GM21576 (cell line): ENCODE measurements around the gene MGRN1.

ENCODE experiments used
- ATAC-seq: cut with Tn5 transposase; IDR thresholded peaks from one replicate; pipeline ENCODE4 v1.9.1; 2021; ENCODE audit warnings: mild to moderate bottlenecking, moderate library complexity; ENCODE audit not compliant: unreplicated experiment

Gene MGRN1

DNA sequence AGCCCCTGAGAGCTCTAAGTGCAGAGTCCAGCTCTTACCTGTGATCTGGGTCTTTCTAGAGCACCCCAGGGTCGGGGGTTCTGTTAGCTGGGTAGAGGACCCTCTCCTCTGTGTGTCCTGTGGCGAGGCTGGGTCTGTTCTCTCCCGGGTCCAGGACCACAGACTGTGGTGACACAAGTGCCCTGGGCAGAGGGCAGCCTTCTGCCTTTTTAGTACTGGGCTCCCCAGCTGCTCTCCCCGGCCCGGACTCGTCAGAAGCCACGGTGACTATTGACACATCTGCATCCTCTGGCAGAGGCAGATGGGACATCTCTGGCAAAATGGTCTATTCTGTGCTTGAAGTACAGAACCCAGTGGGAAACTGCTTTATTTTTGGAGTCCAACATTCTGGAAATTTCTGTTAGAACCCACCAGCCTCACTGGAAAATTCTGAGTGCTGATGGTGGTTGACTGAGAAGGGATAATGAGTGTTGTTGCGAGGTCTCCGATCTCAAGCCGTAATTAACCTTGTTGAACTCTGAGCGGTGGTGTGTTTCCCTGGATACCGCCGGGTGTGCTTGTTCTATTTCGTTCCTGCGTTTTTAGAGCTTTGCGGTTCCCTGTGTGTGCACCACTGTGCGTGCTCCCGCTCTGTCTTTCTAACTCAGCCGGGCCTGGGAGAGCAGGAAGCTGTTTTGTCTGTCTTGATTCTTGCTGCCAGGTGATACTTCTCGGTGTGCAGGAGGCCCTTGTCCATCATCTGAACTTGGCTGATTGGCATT, 42.8 kb downstream of the MGRN1 start:
- ATAC-seq = no peak

DNA sequence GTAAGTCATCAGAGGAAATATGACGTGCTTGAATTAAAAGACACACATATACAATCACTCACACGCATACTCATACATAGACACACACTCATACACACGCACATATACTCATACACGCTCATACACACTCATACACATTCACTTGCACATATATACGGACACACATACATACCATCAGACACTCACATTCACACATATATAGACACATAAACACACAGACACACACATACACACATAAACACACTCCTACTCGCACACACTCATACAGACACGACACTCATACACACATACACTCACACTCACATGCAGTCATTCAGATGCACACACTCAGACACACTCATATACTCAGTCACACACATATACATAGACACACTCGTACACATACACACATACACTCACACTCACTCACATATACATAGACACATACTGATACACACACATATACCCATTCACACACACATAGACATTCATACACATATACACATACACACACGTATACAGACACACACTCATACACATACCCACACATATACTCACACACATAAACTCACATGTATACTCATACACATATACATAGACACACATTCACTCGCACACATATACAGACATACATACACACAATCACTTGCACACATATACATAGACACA, 43.8 kb downstream of the MGRN1 start:
- no peak for ATAC-seq

DNA sequence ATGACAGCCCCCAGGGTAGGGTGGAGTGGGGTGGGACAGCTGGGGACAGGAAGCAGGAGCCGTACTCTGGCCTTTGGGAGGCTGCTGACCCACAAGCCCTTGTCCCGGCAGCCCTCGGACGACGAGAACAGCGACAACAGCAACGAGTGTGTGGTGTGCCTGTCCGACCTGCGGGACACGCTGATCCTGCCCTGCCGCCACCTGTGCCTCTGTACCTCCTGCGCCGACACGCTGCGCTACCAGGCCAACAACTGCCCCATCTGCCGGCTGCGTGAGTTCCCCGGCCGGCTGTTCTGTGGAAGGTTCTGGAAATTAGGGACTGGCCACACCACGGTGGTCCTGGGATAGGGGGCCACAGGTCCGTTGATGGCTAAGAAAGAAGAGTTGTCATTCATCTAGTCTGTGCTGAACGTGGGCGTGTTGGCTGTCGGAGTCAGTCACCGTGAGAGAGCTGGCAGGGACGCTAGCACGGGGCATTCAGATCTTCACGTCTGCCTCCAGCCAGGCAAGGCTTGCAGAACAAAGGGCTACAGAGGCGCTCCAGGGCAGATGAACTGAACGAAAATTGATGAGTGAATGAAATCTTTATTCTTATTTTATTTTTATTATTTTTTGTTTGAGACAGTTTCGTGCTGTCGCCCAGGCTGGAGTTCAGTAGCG, 48.9 kb downstream of the MGRN1 start:
- no peak for ATAC-seq

DNA sequence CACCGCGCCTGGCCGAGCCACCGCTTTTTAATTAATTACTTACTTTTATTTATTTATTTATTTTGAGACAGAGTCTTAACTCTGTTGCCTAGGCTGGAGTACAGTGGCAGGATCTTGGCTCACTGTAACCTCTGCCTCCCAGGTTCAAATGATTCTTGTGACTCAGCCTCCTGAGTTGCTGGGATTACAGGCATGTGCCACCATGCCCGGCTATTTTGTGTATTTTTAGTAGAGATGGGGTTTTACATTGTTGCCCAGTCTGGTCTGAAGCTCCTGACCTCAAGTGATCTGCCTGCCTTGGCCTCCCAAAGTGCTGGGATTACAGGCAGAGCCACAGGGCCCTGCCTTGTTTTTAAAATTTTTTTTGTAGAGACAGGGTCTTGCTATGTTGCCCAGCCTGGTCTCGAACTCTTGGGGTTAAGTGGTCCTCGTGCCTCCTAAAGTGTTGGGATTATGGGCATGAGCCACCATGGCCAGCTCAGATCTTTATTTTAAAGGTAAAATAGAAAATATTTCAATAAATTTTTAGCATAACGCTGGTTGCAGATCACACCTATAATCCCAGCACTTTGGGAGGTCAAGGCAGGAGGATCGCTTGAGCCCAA, 50.4 kb downstream of the MGRN1 start:
- no peak for ATAC-seq

DNA sequence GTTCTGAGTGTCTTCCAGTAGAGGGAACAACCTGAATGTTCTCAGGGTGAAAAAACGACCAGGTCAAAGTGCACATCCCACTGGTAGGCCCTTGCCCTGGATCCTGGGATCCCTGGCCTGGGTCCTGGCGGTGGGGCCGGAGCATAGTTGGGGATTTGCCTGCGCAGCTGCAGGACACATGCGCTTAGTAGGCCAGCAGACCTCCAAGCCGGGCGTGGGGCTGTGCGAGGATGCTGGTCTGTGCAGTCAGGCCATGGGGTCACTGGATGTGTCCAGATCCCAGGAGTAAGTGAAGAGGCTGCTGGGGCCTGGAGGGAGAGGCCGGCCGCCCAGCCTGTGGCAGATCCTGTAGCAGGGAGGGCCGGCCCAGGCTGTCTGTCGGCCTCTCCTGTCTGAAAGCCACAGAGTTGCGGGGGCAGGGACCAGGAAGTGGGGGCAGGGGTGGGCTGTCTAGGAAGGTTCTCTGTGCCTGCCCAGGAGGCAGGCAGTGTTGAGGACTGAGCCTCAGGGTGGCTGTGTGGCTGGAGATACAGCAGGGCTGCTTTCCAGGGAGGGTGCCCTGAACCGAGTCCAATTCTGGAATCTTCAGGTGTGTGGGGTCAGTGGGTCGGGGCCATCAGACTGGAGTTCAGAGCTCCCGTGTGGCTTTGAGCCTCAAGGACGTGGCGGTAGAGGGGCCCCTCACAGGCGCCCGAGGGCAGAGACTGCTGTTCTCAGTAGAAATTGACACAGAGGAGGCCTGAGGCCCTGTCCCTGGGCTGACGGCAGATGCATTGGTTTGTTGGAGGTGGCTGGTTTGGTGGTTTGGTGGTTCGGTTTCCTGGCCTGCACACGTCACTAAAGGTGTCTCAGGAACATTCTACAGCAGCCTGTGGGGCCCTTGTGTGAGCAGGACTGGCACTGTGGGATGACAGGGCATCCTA, 51.5 kb downstream of the MGRN1 start:
- ATAC-seq = no peak

DNA sequence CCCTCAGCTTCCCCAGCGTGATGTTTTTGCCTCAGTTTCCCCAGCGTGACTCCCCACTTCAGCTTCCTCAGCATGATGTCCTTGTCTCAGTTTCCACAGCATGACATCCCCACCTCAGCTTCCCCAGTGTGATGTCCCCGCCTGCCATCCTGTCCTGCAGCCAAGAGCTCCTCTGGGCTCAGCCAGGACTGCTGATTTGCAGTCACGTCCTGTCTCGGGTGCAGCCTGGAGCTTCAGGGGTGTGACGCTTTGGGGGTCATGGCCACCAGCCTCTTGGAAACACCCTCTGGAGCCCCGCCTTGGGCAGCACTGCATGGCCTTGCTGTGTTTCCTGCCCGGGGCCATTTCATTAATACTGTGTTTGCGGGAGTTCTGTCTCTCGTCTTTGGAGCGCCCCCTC, 52.2 kb downstream of the MGRN1 start:
- ATAC-seq = no peak

DNA sequence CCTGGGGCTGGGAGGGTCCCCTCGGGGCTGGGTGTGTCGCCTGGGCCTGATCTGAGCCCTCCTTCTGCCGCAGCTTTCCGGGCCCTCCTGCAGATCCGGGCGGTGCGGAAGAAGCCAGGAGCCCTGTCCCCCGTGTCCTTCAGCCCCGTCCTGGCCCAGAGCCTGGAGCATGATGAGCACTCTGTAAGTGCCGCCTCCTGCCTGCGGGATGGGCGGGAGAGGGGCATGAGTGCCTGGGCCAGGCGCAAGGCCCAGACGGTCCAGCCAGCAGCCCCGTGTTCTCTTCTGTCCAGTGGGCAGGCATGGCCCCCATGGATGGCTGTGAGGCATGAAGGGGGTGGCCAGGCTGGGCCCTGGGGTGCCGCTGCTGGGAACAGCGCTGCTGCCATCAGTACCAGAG, 52.8 kb downstream of the MGRN1 start:
- ATAC-seq = no peak

DNA sequence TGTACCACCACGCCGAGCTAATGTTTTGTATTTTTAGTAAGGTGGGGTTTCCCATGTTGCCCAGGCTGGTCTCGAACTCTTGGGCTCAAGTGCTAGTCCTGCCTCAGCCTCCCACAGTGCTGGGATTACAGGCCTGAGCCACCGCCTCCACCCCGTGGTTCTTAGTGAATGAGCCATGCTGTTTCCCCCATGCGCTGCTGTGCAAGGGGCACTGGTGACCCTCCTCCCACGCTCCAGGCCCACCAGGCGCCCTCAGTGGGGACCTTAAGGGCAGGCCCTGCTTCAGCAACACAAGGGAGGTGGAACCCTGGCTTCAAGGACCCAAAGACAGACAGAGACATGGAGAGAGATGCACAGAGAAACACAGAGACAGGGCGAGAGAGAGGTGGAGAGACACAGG, 53.4 kb downstream of the MGRN1 start:
- ATAC-seq = no peak

DNA sequence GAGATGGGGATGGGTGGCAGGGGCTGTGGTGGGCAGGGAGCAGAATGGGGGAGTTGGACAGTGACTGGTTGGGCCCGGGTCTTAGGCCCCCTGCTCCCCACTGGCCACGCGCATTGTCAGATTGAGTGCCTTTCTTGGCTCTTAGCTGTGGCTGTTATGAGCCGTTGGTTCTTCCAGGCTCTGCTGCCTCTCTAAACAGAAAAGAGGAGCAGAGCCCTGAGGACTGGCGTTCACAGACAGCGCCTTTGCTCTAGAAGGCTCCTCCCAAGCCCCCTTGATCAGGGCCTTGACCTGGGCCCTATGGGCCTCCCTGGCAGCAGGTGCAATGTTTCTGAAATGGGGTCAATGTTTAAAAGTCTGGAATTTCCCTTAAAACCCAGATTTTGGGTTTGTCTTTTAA, 54.0 kb downstream of the MGRN1 start:
- no peak for ATAC-seq

DNA sequence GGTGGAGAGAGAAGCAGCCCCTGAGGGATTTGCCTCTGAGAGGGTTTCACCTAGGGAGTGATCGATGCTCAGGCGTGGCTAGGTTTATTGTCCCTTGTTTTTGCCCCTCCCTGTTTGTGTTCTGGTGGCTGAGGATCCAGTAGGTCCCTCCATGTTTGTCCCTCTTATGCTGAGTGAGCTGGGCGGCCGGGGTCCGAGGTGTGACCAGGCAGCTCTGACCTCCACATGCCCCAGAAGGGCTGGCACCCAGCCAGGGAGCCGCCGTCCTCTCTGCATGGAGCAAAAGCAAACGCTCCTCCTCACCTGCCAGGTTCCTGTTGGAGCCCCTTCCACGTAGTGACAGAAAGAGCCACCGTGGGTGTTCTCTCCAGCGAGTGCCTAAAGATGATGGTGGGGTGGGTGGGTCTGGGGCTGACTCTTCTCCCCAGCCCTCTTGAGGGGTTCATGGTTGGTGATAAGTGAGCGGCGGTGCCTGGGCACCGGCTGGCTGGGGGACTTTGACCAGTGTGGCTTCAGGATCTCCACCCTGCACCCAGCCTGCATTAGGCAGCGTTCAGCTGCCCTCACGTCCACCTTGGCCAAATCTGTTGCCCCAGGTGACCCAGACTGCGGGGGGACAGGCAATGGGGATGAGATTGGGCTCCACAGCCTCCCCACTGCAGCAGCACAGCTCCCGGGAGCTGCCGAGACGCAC, 54.7 kb downstream of the MGRN1 start:
- ATAC-seq = no peak

DNA sequence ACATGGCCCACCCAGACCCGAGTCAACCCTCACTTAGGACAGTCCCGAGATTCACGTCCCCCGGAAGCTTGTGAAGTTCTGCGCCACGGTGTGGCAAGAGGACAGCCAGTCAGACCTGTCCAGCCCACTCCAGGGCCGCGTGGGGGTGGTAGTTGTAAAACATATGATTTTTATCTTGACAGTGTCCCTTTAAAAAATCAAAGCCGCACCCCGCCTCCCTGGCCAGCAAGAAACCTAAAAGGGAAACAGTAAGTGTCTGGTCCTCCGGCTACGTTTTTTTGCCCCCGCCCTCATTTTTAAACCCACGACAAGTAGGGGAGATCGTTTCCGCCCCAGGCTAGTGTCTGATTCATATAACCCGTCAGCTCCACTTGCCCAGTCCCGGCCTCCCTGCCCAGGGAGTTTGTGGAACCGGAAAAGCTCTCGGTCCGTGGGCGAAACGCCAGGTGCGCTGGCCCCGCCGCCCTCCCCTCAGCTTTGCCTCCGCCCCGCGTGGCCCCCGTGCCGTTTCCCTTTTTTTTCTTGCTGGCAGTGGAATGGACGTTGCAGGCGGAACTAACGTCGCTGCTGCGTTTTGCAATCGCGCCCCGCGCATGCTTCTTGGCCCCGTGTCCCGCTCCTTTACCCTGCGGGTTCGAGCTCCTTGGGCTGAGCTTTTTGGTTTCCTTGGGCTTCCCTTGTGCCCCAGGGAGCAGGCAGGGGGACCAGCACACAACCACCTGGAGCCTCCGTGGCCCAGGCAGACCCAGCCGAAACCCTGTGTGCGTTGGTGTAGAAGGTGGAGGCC, 55.4 kb downstream of the MGRN1 start:
- no peak for ATAC-seq

DNA sequence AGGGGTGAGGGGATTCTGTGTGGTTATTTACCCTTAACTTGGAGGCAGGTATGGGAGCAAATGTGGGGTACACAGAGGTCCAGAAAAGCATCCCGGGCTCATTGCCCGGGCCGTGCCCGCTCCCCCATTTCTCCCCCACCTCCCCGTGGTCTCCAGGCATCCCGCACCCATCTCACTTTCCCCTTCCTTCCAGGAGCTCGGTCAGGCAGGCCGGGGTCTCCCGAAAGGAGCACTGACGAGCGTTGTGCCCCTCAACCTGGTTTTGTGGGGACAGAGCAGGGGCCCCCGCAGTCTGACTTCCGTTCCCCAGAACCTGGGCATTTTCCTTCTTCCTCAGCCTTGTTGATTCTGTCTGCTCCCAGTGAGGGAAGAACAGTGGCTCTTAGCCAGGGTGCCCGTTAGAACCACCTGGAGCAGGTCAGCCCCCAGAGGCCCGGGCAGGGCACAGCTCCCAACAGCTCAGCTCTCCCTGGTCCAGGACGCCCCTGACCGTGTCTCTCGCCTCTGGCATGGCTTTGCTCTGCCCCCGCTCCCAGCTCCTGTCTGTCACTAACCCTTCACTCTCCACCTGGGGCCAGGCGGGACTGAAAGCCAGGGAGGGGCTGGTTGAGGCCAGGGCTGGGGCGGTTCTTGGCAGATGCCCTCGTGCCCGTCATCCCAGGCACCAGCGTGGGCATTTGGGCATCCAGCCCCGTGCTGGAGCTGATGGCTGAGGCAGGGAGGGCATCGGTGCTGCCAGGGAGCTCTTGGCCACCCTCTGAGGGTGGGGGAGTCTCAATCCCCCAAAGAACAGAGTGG, 56.2 kb downstream of the MGRN1 start:
- no peak for ATAC-seq

DNA sequence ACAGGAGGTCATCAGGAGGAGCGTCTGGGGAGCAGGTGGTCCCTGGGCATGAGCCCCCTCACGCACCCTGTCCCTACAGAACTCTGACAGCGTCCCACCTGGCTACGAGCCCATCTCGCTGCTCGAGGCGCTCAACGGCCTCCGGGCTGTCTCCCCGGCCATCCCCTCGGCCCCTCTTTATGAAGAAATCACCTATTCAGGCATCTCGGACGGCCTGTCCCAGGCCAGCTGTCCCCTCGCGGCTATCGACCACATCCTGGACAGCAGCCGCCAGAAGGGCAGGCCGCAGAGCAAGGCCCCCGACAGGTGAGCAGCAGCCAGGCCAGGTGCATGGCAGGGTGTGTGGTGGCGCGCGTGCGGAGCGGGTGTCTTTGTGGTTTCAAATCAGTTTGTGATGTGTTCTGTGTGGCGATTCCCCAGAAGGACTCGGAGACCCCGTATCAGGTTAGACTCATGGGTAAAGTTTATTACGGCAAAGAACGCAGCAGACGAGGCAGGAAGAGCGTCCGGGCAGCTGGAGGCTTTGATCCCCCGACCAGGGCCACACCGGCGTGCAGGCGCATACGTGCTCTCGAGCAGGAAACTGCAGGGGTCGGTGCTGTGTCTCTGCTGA, 57.0 kb downstream of the MGRN1 start:
- no peak for ATAC-seq

DNA sequence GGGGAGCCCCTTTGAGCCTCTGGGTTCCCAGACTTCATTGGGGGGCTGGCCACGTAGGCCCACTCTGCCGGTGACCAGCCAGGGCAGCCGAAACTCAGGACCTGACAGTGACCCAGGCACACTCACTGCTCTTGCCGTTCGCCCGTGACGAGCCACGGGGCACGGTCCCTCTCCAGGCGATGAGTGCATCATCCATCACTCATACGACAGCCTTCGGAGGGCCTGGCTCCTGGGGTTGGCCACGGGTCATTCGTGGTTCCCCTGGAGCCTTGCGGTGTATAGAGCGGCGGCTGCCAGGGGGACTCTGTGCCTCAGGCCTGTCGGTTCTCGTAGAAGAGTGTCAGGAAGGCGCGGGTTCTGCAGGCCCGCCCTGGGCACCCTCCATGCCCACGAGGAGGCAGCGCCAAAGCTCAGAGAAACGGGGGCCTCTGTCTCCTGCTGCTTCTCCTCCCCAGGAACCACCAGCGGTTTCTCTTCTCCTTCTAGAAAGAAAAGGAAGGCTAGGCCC, 57.5 kb downstream of the MGRN1 start:
- ATAC-seq = no peak

DNA sequence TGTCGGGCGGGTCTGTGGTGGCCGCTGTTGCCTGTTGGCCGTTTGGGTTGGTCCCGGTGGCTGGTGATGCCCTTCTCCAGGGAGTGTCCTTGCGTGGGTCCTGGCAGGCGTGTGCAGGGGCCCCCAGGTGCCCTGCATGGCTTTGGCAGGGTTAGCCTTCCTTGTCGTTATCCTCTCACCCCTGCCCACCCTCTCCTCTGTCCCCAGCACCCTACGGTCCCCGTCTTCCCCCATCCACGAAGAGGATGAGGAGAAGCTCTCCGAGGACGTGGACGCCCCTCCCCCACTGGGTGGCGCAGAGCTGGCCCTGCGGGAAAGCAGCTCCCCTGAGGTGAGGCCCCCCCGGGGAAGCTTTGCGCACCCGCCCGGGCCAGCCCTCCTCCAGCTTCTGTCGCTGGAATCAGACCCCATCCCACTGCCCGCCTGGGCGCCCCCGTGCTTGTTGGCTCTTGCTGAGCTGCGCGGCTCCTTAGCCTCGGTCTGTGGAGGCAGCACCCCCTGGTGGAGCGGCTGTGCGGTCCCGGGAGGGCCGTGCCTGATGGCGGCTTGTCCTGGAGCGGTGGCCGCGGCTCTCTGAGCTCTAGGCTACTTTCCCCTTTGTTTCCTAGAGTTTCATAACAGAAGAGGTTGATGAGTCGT, 58.1 kb downstream of the MGRN1 start:
- ATAC-seq = no peak

DNA sequence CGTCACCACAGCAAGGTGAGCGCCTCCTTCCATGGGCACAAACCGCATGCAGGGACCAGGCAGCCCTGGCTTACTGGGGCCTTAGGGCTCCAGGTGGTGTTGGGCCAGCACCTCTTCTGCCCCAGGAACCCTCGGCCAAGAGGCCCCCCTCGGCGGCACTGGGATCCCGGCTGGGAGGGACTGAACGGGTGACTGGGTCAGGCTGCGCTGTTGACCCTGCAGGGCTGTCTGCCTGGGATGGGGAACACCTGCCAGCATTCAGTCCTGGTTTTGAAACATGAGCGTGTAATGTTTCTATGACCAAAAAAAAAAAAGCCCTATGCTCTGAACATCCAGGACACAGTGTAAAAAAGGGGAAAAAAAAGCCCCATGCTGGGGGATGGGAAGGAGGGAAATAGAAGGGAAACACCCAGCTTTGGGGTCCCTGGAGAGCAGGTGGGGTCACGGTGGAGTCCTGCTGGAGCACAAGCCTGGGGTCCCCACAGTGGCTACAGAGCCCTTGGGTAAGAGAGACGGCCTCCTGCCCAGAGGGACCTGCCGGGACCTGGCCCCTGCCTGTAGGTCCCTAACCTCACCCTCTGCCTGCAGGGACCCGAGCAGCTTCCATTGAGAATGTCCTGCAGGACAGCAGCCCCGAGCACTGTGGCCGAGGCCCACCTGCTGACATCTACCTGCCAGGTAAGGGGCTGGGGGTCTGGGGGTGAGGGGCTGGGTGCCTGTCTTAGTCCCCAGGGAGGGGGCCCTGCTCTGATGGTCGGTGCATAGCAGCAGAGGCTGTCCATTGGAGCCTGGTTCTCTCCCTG, 58.8 kb downstream of the MGRN1 start:
- no peak for ATAC-seq
